ENCODE results near the gene SLC4A4.

- TF ChIP-seq CTCF (conservative IDR thresholded peaks at IDR 0.05 in 1 of 2, IDR thresholded peaks at IDR 0.05 in 1 of 2; ENCODE audit: low read depth in 1 of 2, low read length in 2 of 2) (no peak), EZH2 (IDR thresholded peaks at IDR 0.05; ENCODE audit: low read length, missing control alignments) (no peak)
Observed at GRCh38 chr4:71607780-71608677, 269.2 kb downstream of the SLC4A4 start.

All from fibroblast of lung (primary cell).